PC-9 (cell line): ENCODE results near the gene TMEM240. TPM values are rescaled to one million over a fixed set of nuclear protein-coding genes. Genes with fewer than 3 reads are reported as not detected.

Experiments
- BruUV-seq: library from RNA; stranded (reverse); fragments of 400-500 nt; replicated peaks from 2 replicates; lab custom pipeline; 2021; lab: Mats Ljungman, UMichigan
- CTCF ChIA-PET: fragments of 300-600 bp; sonication (Branson Sonifier 250); formaldehyde crosslinking; loops from one replicate; lab custom pipeline; 2022; ENCODE audit warnings: antibody characterized with exemption; lab: Charles Lee
- POLR2A ChIA-PET: fragments of 300-600 bp; sonication (Branson Sonifier 250); formaldehyde crosslinking; loops from one replicate; lab custom pipeline; 2022; ENCODE audit warnings: antibody characterized with exemption; ENCODE audit not compliant: unreplicated experiment; lab: Charles Lee
- DNase-seq, 2 experiments: peaks; one replicate each; pipeline versions ENCODE4 v3.0.0 to v3.0.0-alpha.2; 2015 to 2022; ENCODE audit warnings: mixed read lengths in 1 of 2
- H2AFZ ChIP-seq: fragments of 200-600 bp; sonication (generic); 2 replicates; pipeline ENCODE4 v1.8.1; 2017; ENCODE audit warnings: antibody characterized with exemption
- H3F3A ChIP-seq: fragments of 200-600 bp; sonication (generic); 2 replicates; pipeline ENCODE4 v1.8.1; 2017; ENCODE audit warnings: antibody characterized with exemption, mild to moderate bottlenecking, low read depth; ENCODE audit not compliant: insufficient read depth
- H3K27ac ChIP-seq: fragments of 200-600 bp; sonication (generic); 2 replicates; pipeline ENCODE4 v1.6.1; 2016; ENCODE audit warnings: mixed run types
- H3K27me3 ChIP-seq: fragments of 200-600 bp; sonication (generic); 2 replicates; pipeline ENCODE4 v1.6.1; 2016; ENCODE audit warnings: low read depth, mixed run types; ENCODE audit not compliant: insufficient read depth
- H3K36me3 ChIP-seq: fragments of 200-600 bp; sonication (generic); 2 replicates; pipeline ENCODE4 v1.6.1; 2016; ENCODE audit warnings: low read depth, mixed run types
- H3K4me1 ChIP-seq: fragments of 200-600 bp; sonication (generic); replicated peaks from 2 replicates; pipeline ENCODE4 v1.6.1; 2016; ENCODE audit warnings: mixed run types; ENCODE audit not compliant: insufficient read depth
- H3K4me2 ChIP-seq: fragments of 200-600 bp; sonication (generic); 2 replicates; pipeline ENCODE4 v1.6.1; 2017; ENCODE audit warnings: mixed run types
- H3K4me3 ChIP-seq: fragments of 200-600 bp; sonication (generic); 2 replicates; pipeline ENCODE4 v1.6.1; 2016; ENCODE audit warnings: mixed run types
- H3K79me2 ChIP-seq: fragments of 200-600 bp; sonication (generic); 2 replicates; pipeline ENCODE4 v1.6.1; 2017; ENCODE audit warnings: low read depth, mixed run types
- H3K9me2 ChIP-seq: fragments of 200-600 bp; sonication (generic); 2 replicates; pipeline ENCODE4 v1.8.1; 2017; ENCODE audit warnings: mild to moderate bottlenecking; ENCODE audit not compliant: insufficient read depth
- H3K9me3 ChIP-seq: fragments of 200-600 bp; sonication (generic); 2 replicates; pipeline ENCODE4 v1.8.1; 2016; ENCODE audit warnings: low read depth; ENCODE audit not compliant: insufficient read depth
- H4K20me1 ChIP-seq: fragments of 200-600 bp; sonication (generic); 2 replicates; pipeline ENCODE4 v1.8.1; 2017; ENCODE audit not compliant: insufficient read depth
- EZH2 ChIP-seq: fragments of 200-600 bp; sonication (generic); IDR thresholded peaks from 2 replicates; pipeline ENCODE4 v1.8.0; 2017; ENCODE audit warnings: antibody characterized with exemption, low read depth
- intact Hi-C: fragments of 100-400 bp; cut with micrococcal nuclease; formaldehyde crosslinking; loops from one replicate; pipeline ENCODE4 v1.10.0; 2022; ENCODE audit not compliant: unreplicated experiment
- total RNA-seq: library from RNA; stranded (reverse); gene quantifications from 2 replicates; pipeline ENCODE4 v1.2.3, GENCODE V29; 2021
- TF ChIP-seq, protein P1 (sequence below): fragments of 200-600 bp; sonication (generic); conservative IDR thresholded peaks from 2 replicates; pipeline ENCODE4 v1.6.1; 2017; ENCODE audit warnings: mixed run types, antibody characterized with exemption, mild to moderate bottlenecking, moderate library complexity

Gene TMEM240
- total RNA-seq, 1 experiment from 2014 or later, result 8.3 TPM

DNA sequence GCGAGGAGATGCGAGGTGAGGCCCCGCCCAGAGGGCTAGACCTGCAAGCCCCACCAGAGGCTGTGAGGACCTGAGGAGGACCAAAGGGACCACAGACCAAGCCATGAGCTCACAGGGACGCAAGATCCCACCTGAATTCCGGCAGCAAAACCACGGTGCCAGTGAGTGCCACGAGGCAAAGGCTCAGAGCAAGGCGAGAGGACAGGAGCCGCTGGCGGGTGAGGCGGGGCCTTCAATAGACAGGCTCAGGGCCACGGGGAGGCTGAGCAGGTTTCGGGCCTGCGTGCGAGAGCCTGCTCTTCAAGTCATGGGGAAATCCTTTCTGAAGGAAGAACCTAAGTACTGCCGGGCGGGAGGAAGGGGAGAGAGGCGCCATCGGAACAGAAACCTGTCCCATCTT, 7.1 kb upstream of the TMEM240 start:
- Histone ChIP-seq H3K4me3 (no peak overlapping the region), H3K4me1 (no peaks in the 10 kb centered on the region), H3K79me2 (0 out of 2 replicates have a peak, but pooled peaks cover 6% of the 10 kb centered on the region), H3K4me2 (no peak overlapping the region), H3K9me2 (no peaks in the 10 kb centered on the region), H3K27me3 (no peaks in the 10 kb centered on the region), H3F3A (peaks cover 21% of the 10 kb centered on the region), H2AFZ (no peak overlapping the region), H3K36me3 (peaks cover 3% of the 10 kb centered on the region; the same call in 1 of the 2 replicates), H4K20me1 (peaks cover 36% of the 10 kb centered on the region), H3K27ac (no peak overlapping the region), H3K9me3 (no peaks in the 10 kb centered on the region)
- no peak for DNase-seq
- no peak for TF ChIP-seq EZH2
- TF ChIP-seq, protein P1, sequence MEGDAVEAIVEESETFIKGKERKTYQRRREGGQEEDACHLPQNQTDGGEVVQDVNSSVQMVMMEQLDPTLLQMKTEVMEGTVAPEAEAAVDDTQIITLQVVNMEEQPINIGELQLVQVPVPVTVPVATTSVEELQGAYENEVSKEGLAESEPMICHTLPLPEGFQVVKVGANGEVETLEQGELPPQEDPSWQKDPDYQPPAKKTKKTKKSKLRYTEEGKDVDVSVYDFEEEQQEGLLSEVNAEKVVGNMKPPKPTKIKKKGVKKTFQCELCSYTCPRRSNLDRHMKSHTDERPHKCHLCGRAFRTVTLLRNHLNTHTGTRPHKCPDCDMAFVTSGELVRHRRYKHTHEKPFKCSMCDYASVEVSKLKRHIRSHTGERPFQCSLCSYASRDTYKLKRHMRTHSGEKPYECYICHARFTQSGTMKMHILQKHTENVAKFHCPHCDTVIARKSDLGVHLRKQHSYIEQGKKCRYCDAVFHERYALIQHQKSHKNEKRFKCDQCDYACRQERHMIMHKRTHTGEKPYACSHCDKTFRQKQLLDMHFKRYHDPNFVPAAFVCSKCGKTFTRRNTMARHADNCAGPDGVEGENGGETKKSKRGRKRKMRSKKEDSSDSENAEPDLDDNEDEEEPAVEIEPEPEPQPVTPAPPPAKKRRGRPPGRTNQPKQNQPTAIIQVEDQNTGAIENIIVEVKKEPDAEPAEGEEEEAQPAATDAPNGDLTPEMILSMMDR, result no peak
- intact Hi-C loops, result no loop called here
- no TSS peak for BruUV-seq
- CTCF ChIA-PET, result no interaction called here
- POLR2A ChIA-PET, result no interaction called here

DNA sequence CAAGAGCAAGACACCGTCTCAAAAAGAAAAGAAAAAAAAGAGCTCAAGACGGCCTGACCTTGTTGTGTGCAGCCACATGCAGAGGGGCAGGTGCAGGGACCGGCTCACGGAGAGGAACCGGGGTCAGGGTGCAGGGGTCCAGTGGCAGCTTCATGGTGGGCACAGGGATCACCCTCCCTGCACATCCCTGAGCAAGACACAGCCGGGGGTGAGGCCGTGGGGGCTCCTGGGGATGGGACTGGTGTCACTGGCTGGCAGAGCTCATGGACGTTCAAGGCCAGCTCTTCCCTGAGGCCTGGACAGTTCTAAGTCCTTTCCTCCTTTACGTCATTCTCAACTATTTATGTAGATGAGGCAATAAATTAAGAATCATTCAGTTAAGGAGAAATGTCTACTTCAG, 6.6 kb upstream of the TMEM240 start:
- no peak for DNase-seq
- Histone ChIP-seq H2AFZ (no peak overlapping the region), H3K4me2 (no peak overlapping the region), H3K9me2 (no peaks in the 10 kb centered on the region), H3K79me2 (0 out of 2 replicates have a peak, but pooled peaks cover 6% of the 10 kb centered on the region), H3K36me3 (peaks cover 3% of the 10 kb centered on the region; the same call in 1 of the 2 replicates), H3K4me1 (no peaks in the 10 kb centered on the region), H3K27me3 (no peaks in the 10 kb centered on the region), H3F3A (peaks cover 23% of the 10 kb centered on the region), H3K9me3 (no peaks in the 10 kb centered on the region), H4K20me1 (peaks cover 32% of the 10 kb centered on the region; the same call in 1 of the 2 replicates), H3K4me3 (no peak overlapping the region), H3K27ac (no peak overlapping the region)
- TF ChIP-seq, protein P1, result no peak
- no peak for TF ChIP-seq EZH2
- CTCF ChIA-PET, result no interaction called here
- intact Hi-C loops, result no loop called here
- BruUV-seq, result no TSS peak
- POLR2A ChIA-PET, result no interaction called here

DNA sequence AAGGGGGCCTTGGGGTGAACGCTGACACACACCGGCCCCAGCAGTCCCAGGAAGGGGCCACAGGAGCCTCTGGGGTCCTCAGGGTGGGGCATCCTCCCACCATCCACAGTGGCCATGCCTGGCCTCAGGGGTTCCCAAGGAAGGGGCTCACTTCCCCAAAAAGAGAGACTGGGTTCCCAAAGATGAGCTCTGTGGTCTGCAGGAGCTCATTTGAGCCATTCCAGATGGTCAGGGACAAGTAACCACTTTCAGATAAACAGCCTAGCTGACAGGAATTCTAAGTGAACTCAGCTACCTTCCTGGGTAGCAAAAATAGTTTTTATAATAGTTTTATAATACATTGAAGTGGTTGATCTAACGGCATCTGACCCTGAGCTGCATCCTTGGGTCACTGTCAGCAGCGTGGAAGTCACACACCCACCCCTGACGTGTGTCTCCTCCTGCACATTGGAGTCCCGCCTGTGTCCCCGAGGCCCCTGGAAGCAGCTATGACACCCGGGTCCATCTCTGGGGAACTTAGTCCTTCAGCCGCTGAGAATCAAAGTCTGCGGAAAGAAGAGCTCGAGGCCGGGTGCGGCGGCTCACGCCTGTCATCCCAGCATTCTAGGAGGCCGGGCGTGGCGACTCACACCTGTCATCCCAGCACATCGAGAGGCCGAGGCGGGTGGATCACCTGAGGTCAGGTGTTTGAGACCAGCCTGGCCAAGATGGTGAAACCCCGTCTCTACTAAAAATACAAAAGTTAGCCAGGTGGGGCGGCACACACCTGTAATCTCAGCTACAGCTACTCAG, 5.7 kb upstream of the TMEM240 start:
- no TSS peak for BruUV-seq
- Histone ChIP-seq H3K4me3 (no peak overlapping the region), H4K20me1 (peaks cover 36% of the 10 kb centered on the region; the same call in 1 of the 2 replicates), H3K4me1 (no peaks in the 10 kb centered on the region), H3F3A (peaks cover 29% of the 10 kb centered on the region), H3K4me2 (no peak overlapping the region), H3K9me3 (no peaks in the 10 kb centered on the region), H3K79me2 (0 out of 2 replicates have a peak, but pooled peaks cover 5% of the 10 kb centered on the region), H3K27ac (no peak overlapping the region), H2AFZ (no peak overlapping the region), H3K36me3 (peaks cover 3% of the 10 kb centered on the region; the same call in 1 of the 2 replicates), H3K9me2 (no peaks in the 10 kb centered on the region), H3K27me3 (no peaks in the 10 kb centered on the region)
- intact Hi-C loops, result no loop called here
- ChIA-PET CTCF (no interaction called here), POLR2A (no interaction called here)
- TF ChIP-seq, protein P1, result no peak
- TF ChIP-seq EZH2, result no peak
- DNase-seq, result no peak
